Activated CD4-positive, alpha-beta T cell treated with anti-CD3 and anti-CD28 coated beads, Interleukin-2, Interleukin-4, amounts not matched to agents 100 ng/mL and 50 ng/mL, durations not matched to agents 16 hours and 8 hours (primary cell): ENCODE measurements around the gene KRT35.

Experiments used
- DNase-seq: peaks from one replicate; pipeline ENCODE4 v3.0.0-alpha.2; 2020; ENCODE audit warnings: low spot score

Gene KRT35

DNA sequence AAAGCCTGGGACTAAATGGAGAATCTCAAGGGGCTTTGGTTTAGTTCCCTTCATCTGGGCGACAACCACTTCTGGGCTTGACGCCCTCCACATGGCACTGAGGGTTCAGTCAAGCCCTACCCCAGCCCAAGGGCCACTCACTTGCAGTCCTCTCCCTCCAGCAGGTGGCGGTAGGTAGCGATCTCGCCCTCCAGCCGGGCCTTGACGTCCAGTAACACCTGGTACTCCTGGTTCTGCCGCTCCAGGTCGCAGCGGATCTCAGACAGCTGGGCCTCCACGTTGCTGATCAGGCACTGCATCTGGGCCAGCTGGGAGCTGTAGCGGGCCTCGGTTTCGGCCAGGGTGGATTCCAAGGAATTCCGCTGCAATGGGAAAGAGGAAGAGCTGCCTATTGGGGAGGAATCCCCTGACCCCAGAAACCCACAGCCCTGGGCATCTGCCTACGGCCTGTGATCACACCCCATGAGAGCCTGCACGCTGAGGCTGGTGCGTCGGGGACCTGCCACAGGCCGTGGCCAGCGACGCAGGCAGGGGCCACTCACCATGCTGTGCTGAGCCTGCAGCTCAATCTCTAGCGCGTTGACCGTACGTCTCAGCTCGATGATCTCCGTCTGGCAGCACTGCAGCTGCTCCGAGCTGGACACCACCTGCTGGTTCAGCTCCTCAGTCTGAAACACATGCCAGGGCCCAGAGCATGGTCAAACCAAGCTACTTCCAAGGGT, 6.0 kb upstream of the KRT35 start:
- peak; percentile 36 for DNase-seq

DNA sequence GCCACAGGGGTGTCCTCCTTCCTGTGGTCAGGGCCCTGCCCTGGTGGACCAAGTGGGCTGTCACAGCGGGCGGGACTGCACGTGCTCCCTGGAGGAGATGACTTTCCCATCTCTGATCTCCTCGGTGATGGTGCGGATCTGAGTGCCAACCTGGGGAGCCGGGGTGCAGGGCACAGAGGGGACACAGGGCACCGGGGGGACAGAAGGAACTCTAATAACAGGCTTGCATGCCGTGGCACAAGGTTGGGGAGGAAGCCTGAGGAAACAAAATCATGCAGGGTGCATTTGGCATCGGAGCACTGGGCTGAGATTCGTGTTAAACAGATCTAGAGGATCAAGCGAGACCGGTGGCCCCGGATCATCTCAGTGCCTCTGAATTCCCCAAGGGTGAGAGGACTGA, 5.4 kb upstream of the KRT35 start:
- no peak for DNase-seq

DNA sequence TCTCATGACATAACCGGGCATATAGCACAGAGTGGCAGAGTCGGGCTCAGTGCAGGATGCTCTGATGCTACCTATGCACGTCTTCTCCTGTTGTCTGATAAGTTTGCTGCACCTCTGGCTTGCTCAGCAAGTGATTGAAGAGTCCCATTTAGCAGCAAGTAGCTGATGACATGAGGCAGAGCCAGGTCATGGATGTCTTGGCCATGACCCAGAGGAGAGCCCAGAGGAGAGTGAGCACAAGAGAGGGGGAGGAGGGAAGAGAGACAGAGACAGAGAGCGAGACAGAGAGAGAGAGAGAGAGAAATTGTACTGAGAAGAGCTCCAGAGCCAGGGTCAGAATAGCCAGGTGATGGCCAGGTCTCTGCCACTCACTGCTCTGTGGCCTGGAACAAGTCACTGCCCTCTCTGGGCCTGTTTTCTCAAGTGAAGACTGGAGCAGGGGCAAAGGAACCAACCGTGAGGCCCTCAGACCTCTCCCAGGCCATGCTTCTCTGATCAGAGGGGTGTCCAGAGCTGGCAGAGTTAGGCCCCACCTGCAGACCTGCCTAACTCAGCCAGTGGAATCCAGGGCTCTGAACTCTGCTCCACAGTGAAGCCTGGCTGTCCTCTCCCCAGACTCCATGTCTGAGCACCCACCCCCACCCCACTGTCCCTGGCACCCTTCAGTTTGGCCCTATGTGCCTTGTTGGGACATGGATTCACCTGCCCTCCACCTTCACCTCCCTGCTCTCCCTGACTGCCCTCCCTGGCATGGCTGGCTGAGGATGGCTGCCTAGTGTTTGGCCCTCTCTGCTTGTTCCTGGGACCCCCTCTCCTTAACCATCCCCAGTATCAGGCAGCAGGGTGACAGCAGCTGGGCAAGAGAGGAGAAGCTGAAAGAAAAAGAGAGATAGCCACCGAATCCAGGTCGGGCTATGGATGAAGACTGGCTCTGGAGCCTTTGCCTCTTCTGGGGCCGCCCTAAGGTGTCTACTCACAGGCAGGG, 4.3 kb upstream of the KRT35 start:
- no peak for DNase-seq

DNA sequence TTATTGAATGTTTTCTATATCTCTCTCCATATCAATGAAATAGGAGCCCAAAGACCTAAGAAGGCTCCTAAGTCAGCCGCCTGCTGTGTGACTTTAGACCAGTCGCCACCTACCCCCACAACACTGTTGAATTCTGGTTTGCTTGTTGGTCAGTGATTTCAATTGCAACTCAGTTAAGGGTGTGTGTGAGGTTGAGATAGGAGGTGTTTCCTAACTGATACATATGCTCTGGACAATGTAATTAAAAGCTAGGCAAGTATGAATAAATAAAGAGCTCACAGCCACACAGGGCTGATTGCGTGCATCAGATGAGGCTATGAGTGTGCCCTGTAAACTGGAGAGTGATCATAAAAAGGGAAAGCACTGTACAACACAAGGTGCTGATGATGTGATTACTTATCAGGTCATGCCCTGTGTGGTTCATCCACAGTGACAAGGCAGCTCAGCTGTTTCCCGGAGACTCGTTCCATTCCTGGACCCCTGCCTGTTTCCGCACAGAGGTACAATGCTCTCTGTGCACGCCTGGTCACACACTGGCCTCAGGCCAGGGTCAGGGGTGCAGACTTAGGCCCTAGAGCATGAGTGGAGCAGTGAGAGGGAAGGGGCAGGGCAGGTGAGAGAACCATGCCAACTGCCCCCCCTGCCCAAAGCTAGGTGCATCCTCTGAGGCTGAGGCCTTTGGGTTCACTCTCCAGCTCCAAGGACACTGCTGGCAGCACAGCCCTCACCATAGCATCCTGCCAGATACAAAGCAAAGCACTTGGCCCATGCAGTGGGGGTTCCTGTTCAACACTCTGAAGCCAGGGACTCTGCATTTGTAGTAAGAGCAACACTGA, 3.3 kb upstream of the KRT35 start:
- DNase-seq: no peak

- no peak for DNase-seq
These were observed 2.6 kb upstream of the KRT35 start for GRCh38 chr17:41483531-41483930.

GRCh38 chr17:41480581-41480980, 370 bp downstream of the KRT35 start:
- no peak for DNase-seq

DNA sequence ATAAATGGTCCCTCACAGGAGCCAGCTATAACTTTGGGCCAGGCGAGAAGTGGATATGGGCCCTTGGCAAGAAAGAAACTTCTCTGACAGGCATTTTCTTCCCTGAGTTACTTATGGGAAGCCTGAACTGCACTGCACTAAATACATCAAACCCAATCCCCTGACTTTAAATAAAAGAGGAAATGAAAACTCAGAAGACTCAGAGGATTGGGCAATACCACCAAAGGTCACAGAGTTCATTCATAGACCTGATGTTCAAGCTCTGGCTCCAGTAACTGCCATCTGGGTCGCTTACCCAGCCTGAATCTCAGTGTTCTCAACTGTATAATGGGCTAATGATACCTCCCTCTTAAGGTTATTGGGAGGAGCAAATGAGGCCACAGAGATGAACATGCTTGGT, 815 bp downstream of the KRT35 start:
- no peak for DNase-seq

DNA sequence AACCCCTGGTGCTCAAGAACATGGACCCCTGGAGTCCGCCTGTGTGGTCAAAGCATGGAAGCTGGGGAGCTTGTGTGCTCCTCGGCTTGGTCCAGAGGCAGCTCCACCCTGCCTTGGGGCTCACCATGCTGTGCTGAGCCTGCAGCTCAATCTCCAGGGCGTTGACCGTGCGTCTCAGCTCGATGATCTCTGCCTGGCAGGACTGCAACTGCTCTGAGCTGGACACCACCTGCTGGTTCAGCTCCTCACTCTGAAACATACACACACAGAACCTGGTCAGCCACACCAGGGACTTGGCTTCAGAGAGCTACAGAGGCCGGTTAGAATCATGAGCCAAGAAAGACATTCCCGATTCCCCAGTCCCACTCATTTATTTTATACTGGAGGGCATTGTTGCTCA, 2.7 kb downstream of the KRT35 start:
- no peak for DNase-seq

DNA sequence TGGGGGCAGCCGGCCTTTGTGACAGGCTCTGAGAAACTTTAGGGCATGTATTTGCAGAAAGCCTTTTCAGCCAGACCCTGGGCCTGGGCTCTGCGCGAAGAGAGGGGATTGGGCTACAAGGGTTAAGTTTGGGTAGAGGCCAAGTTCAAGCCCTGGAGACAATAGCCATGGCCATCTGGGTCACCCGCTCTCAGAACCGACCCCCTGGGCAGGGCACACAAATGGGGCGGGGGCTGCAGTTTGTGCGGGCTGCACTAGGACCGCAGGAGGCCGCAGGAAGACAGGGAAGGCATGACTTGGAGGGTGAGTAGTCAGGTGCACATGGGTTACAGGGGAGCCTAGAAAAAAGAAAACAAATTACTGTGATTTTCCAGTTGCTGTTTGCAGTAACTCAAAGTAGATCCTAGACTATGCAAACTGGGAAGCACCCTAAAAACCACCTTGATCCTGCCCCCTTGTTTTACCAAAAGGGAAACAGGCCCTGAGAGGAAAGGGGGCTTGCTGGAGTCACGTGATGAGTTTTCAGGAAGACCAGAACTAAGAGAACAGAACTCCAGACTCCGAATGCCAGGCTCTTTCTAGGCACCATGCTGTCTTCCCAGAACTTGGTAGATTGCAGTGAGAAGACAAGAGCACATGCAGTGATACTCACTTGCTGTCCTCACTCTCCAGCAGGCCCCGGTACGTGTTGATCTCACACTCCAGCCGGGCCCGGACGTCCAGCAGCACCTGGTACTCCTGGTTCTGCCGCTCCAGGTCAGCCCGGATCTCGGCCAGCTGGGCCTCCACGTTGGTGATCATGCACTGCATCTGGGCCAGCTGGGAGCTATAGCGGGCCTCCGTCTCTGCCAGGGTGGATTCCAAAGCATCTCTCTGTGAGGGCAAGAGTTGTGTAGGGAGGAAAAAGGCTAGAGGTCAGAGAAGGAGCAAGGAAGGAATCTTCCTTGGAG, 3.8 kb downstream of the KRT35 start:
- no peak for DNase-seq

- DNase-seq: no peak
These were observed 5.5 kb downstream of the KRT35 start for GRCh38 chr17:41475421-41475820.

DNA sequence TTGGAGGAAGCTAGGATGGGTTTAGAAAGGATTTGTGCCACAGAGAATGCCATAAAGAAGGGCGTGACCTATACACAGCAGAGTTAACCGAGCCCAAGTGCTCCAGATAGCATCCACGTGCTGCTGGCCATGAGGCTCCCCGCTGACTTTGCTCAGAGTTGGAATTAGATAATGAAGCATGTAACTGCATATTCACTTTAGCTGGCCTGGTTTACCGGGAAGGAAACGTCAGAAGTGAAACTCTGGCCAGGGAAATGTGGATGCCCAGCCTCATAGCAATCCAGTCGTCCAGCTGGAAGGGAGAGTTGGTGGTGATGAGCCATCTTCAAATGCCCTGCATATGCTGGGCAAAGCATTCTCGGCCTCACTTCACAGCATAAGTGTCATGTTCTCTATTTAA, 6.1 kb downstream of the KRT35 start:
- no peak for DNase-seq

DNA sequence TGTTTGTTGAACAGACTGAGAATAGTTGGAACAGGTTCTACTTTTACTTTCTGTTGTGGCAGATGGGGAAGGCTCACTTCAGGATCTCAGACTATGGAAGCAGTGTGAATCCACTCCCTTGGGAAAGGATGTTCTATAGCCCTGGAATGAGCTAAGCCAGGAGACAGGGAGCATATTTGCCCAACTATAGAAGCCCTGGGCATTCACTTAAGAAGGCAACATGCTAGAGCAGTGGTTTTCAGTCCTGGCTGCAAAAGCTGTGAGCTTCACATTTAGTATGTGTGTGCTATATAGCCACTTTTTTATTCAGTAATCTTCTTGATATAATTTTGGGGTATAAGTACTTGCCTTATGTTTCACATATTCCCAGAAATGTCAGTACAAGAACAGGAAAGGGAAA, 12.6 kb downstream of the KRT35 start:
- DNase-seq: no peak

- no peak for DNase-seq
These were observed 13.4 kb downstream of the KRT35 start for GRCh38 chr17:41467561-41467960.

DNA sequence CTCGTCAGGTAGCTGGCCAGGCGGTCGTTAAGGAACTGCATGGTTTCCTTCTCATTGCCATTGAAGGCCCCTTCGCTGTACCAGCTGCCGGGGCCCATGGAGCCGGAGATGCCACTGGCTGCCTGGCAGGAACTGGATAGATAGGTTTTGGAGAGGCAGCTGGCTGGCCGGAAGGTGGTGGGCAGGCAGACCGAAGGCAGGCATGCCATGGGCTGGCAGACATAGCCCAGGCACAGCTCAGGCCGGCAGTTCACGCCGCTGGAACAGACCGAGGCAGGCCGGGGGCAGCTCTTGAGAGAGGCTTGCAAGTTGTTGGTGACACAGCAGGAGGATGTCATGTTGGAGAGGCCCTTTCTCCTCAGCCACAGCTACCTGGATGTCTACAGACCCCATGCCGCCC, 14.0 kb downstream of the KRT35 start, which contains the start of gene KRT32:
Gene KRT32 (minus strand): TSS at position 399 of the 400 bp plus-strand sequence. CDS start 61 bp downstream, at position 338.
- DNase-seq: no peak

- DNase-seq: no peak
These were observed 16.3 kb downstream of the KRT35 start for GRCh38 chr17:41464682-41465081.

DNA sequence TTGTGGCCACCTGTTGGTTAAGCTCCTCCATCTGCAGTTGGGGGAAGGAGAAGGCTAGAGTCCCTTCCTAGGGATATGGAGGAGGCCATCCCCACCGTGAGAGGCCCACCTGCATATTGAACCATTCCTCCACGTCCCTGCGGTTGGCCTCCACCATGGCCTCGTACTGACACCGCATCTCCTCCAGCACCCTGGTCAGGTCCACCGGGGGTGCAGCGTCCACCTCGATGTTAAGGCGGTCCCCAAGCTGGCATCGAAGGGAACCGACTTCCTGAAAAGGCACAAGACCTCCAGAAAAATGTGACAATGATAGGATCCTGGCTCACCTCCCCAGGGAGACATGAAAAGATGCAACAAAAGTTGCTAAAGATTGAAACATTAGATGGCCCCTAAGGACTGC, 16.8 kb downstream of the KRT35 start:
- no peak for DNase-seq

DNA sequence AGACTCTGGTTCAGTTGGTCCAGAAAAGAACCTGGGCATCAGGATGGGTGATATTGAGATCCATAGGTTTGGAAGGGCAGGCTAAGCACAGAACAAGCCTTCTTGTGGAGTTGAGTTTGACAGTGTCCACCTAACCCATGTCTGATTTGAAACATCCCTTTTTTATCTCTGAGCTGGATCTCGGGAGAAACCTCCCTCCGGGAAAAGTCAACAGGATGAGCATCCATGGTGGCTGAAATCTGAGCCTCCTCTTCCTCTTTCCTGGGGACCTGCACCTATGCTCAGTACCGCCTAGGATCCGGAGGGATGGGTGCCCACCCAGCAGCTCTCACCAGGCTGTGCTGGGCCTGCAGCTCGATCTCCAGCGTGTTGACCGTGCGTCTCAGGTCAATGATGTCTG, 17.2 kb downstream of the KRT35 start:
- no peak for DNase-seq

GRCh38 chr17:41462705-41463104, 18.2 kb downstream of the KRT35 start:
- DNase-seq: no peak

DNA sequence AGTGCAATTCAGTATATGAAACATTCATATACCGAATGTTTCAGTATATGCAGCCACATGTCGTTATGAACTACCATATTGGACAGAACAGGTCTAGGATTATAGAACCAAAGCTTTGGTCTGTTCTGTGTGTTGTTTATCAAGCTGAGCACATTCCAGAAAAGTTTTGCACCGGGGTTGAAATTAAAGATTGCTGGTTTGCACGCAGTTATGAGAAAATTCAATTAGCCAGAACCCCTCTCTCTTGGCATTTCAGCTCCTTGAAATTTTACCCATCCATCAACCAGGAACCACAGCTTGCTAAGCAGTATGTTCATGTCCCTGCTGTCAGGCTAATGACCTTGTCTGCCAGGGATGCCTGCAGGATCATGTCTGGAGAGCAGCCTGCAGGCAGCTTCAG, 23.3 kb downstream of the KRT35 start:
- DNase-seq: no peak

DNA sequence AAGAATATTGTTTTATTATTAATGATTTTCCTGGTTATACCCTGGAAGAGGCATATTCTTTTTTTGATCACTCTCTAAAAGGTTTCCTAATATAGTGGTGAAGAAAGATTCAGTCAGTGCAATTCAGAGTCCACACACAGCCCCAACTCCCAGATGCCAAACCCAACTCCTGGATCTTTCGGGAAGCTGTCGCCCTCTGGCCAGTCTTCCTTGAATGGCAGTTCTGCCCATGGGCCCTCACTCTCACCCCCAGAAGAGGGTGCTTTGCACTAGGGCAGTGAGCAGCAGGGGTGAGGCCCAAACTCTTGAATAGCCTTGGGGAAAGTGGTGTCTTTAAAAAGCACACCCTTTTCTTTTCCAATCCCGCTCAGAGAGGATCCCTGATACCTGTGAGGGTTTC, 24.7 kb downstream of the KRT35 start:
- DNase-seq: no peak

- no peak for DNase-seq
These were observed 25.7 kb downstream of the KRT35 start for GRCh38 chr17:41455236-41455635.
